ENCODE data around the gene DIS3L2. TPM values are rescaled to one million over a fixed set of nuclear protein-coding genes. Genes with fewer than 3 reads are reported as not detected.

Gene DIS3L2
- total and polyA plus RNA-seq, 2 experiments from 2014 or later, result 9.3 to 15.6 TPM

DNA sequence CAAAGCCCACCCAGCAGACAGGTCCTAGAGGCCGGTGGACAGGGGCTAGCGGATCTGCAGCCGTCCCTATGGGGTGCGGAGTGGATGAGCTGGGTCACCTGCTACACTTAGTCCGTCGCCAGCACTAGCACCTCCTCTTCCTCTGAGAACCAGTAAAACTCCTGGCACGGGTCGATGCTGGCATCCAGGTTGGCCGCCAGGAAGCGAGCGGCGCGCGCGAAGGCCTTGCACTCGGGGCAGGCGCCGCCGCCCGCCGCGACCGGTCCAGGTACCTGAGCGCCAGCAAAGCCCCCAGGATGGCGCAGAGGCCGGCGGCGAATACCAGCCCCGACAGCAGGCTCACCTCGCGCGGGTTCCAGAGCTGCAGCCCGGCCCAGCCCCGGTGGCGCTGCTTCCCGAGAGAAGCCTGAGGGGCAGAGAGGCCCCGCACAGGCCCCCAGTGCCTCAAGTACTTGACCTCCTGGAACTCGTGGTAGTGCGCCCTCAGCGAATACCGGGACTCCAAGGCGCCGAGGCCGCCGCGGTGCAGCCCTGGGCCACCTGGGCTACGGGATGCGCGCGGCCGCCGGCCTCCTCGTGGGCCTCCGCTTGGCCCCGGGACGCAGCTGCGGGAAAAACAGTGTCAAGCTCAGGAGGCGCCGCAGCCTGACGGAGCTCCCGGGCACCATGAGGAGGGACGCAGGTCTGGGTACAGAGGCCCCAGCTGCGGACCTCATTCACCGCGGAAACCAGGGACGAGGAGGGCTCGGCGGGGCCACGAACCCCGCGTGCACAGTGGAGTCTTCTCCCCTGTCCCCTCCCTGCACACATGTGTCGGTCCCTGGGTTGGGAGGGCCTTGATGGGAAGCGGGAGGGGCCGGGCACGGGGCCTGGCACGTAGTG is 389.5 kb downstream of the DIS3L2 start:
- WGBS, 2 experiments (ENCODE audit: low coverage in 1 of 2, low lambda C conversion rate in 2 of 2, missing lambda C conversion rate in 2 of 2), result 4 to 11% methylated on average over 66 to 67 of the region's 76 CpGs
- no peak overlapping the region for H3K4me3 ChIP-seq
- no peaks in the 10 kb centered on the region for H3K36me3 ChIP-seq (ENCODE audit: low read depth)
- H3K9me3 ChIP-seq (ENCODE audit: low read depth), result no peaks in the 10 kb centered on the region
- H3F3A ChIP-seq (ENCODE audit: insufficient read depth), result no peaks in the 10 kb centered on the region
- H3K9ac ChIP-seq, result no peak overlapping the region
- no peak overlapping the region for H3K4me2 ChIP-seq (ENCODE audit: unreplicated experiment)
- TF ChIP-seq EZH2phosphoT487 (IDR thresholded peaks at IDR 0.05; ENCODE audit: insufficient read depth, low read depth), result no peak
- TF ChIP-seq EZH2 (IDR thresholded peaks at IDR 0.05; ENCODE audit: insufficient read depth, poor library complexity, severe bottlenecking), result no peak
- H4K20me1 ChIP-seq (ENCODE audit: insufficient read depth), result no peaks in the 10 kb centered on the region
- no peak for DNase-seq
- in situ Hi-C loops (cut with MboI), result no loop called here
- no peaks in the 10 kb centered on the region for H3K4me1 ChIP-seq (ENCODE audit: insufficient read depth)
- no peak overlapping the region for H3K27ac ChIP-seq
- no peaks in the 10 kb centered on the region for H3K79me2 ChIP-seq (ENCODE audit: insufficient read depth)
- no peak overlapping the region for H2AFZ ChIP-seq
- H3K9me2 ChIP-seq (ENCODE audit: insufficient read depth), result no peaks in the 10 kb centered on the region
- peaks cover 70% of the 10 kb centered on the region for H3K27me3 ChIP-seq (replicated peaks; ENCODE audit: insufficient read depth)

- WGBS, 2 experiments (ENCODE audit: low coverage in 1 of 2, low lambda C conversion rate in 2 of 2, missing lambda C conversion rate in 2 of 2), result 9% methylated on average over 51 to 72 of the region's 73 CpGs
- no peak for DNase-seq
- no peak overlapping the region for H3K9ac ChIP-seq
- no peak overlapping the region for H3K4me3 ChIP-seq
- H4K20me1 ChIP-seq (ENCODE audit: insufficient read depth), result no peaks in the 10 kb centered on the region
- H3K9me3 ChIP-seq (ENCODE audit: low read depth), result no peaks in the 10 kb centered on the region
- no peak overlapping the region for H3K27ac ChIP-seq
- in situ Hi-C loops (cut with MboI), result no loop called here
- H3K36me3 ChIP-seq (ENCODE audit: low read depth), result no peaks in the 10 kb centered on the region
- H3F3A ChIP-seq (ENCODE audit: insufficient read depth), result no peaks in the 10 kb centered on the region
- no peaks in the 10 kb centered on the region for H3K79me2 ChIP-seq (ENCODE audit: insufficient read depth)
- H3K4me1 ChIP-seq (ENCODE audit: insufficient read depth), result no peaks in the 10 kb centered on the region
- H3K27me3 ChIP-seq (replicated peaks; ENCODE audit: insufficient read depth), result peaks cover 69% of the 10 kb centered on the region
- no peaks in the 10 kb centered on the region for H3K9me2 ChIP-seq (ENCODE audit: insufficient read depth)
- no peak overlapping the region for H3K4me2 ChIP-seq (ENCODE audit: unreplicated experiment)
- no peak overlapping the region for H2AFZ ChIP-seq
- TF ChIP-seq EZH2 (IDR thresholded peaks at IDR 0.05; ENCODE audit: insufficient read depth, poor library complexity, severe bottlenecking) (peak; percentile 94), EZH2phosphoT487 (IDR thresholded peaks at IDR 0.05; ENCODE audit: insufficient read depth, low read depth) (no peak)
These were observed 390.4 kb downstream of the DIS3L2 start for GRCh38 chr2:232351686-232352510.

GRCh38 chr2:232352511-232353091 is 391.1 kb downstream of the DIS3L2 start:
- Histone ChIP-seq H3F3A (ENCODE audit: insufficient read depth) (no peaks in the 10 kb centered on the region), H3K4me3 (no peak overlapping the region), H3K27ac (no peak overlapping the region), H3K79me2 (ENCODE audit: insufficient read depth) (no peaks in the 10 kb centered on the region), H3K36me3 (ENCODE audit: low read depth) (no peaks in the 10 kb centered on the region), H3K27me3 (replicated peaks; ENCODE audit: insufficient read depth) (peaks cover 62% of the 10 kb centered on the region), H3K4me2 (ENCODE audit: unreplicated experiment) (no peak overlapping the region), H3K9ac (no peak overlapping the region), H3K9me2 (ENCODE audit: insufficient read depth) (no peaks in the 10 kb centered on the region), H2AFZ (no peak overlapping the region), H3K9me3 (ENCODE audit: low read depth) (no peaks in the 10 kb centered on the region), H4K20me1 (ENCODE audit: insufficient read depth) (no peaks in the 10 kb centered on the region), H3K4me1 (ENCODE audit: insufficient read depth) (no peaks in the 10 kb centered on the region)
- in situ Hi-C loops (cut with MboI), result no loop called here
- WGBS, 2 experiments (ENCODE audit: low coverage in 1 of 2, low lambda C conversion rate in 2 of 2, missing lambda C conversion rate in 2 of 2), result 22 to 27% methylated on average over 31 to 33 of the region's 39 CpGs
- TF ChIP-seq EZH2 (IDR thresholded peaks at IDR 0.05; ENCODE audit: insufficient read depth, poor library complexity, severe bottlenecking) (no peak), EZH2phosphoT487 (IDR thresholded peaks at IDR 0.05; ENCODE audit: insufficient read depth, low read depth) (no peak)
- DNase-seq, result no peak

DNA sequence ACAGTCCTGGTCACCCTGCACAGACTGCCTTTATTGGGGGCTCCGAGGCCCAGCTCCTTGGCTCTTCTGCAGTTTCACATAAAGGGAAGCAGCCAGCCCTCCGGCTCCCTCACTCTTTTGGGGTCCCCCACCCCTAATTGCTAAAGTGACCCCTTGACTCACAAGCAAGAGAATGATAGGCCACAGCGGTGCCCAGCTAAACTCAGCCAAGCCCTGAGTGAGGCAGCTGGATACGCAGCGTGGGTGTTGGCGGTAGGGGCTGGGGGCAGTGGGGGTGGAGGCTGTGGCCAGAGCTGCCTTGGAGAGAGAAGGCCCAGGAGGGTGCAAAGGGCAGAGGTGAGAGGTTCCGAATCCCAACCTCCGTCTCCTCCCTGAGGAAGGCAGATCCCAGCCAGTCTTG is 391.6 kb downstream of the DIS3L2 start:
- H3K36me3 ChIP-seq (ENCODE audit: low read depth), result no peaks in the 10 kb centered on the region
- 45 to 53% methylated on average over 6 to 8 of the region's 8 CpGs for WGBS, 2 experiments (ENCODE audit: low coverage in 1 of 2, low lambda C conversion rate in 2 of 2, missing lambda C conversion rate in 2 of 2)
- H4K20me1 ChIP-seq (ENCODE audit: insufficient read depth), result no peaks in the 10 kb centered on the region
- H3K27me3 ChIP-seq (replicated peaks; ENCODE audit: insufficient read depth), result peaks cover 58% of the 10 kb centered on the region
- no peaks in the 10 kb centered on the region for H3K79me2 ChIP-seq (ENCODE audit: insufficient read depth)
- DNase-seq, result no peak
- H3K27ac ChIP-seq, result no peak overlapping the region
- H3K4me2 ChIP-seq (ENCODE audit: unreplicated experiment), result no peak overlapping the region
- H3F3A ChIP-seq (ENCODE audit: insufficient read depth), result no peaks in the 10 kb centered on the region
- no peaks in the 10 kb centered on the region for H3K4me1 ChIP-seq (ENCODE audit: insufficient read depth)
- H2AFZ ChIP-seq, result no peak overlapping the region
- TF ChIP-seq EZH2 (IDR thresholded peaks at IDR 0.05; ENCODE audit: insufficient read depth, poor library complexity, severe bottlenecking) (no peak), EZH2phosphoT487 (IDR thresholded peaks at IDR 0.05; ENCODE audit: insufficient read depth, low read depth) (no peak)
- in situ Hi-C loops (cut with MboI), result no loop called here
- no peaks in the 10 kb centered on the region for H3K9me3 ChIP-seq (ENCODE audit: low read depth)
- H3K9ac ChIP-seq, result no peak overlapping the region
- no peak overlapping the region for H3K4me3 ChIP-seq
- no peaks in the 10 kb centered on the region for H3K9me2 ChIP-seq (ENCODE audit: insufficient read depth)
